Kasumi-1 (cell line): ENCODE data around the gene EPHA8.
A peak's percentile ranks its signal among the peaks of the same experiment; 100 is the strongest.

Source experiments
- DNase-seq, 2 experiments: peaks; one replicate each; lab custom pipeline; 2025; lab: John Stamatoyannopoulos, UW

EPHA8 gene

GRCh38 chr1:22645931-22646330, 82.6 kb downstream of the EPHA8 start:
- no peak for DNase-seq

GRCh38 chr1:22646384-22646783, 83.1 kb downstream of the EPHA8 start:
- no peak for DNase-seq

- no peak for DNase-seq
Measured at GRCh38 chr1:22650089-22650693, 86.9 kb downstream of the EPHA8 start.

- DNase-seq, result peak; percentile 49 to 50
Measured at GRCh38 chr1:22651941-22652856, 88.9 kb downstream of the EPHA8 start.

GRCh38 chr1:22652881-22653316, 89.6 kb downstream of the EPHA8 start, which contains the start of gene C1QB:
Gene C1QB (plus strand): TSS chr1:22653236. CDS start chr1:22659463, 6,227 bp downstream.
- no peak for DNase-seq
